HepG2 (cell line): ENCODE data around the gene ZNF446. TPM values are rescaled to one million over a fixed set of nuclear protein-coding genes. Genes with fewer than 3 reads are reported as not detected.

Source experiments
- ADNP ChIP-seq: sonication (generic); formaldehyde crosslinking; IDR thresholded peaks from 2 replicates; pipeline ENCODE4 v1.4.0; 2020; ENCODE audit warnings: missing genetic modification reagents
- ATAD3A ChIP-seq: sonication (generic); formaldehyde crosslinking; IDR thresholded peaks from 2 replicates; pipeline ENCODE4 v1.4.0; 2020; ENCODE audit warnings: missing genetic modification reagents
- ATRX ChIP-seq: sonication (generic); formaldehyde crosslinking; IDR thresholded peaks from 2 replicates; pipeline ENCODE4 v1.4.0; 2020; ENCODE audit warnings: missing genetic modification reagents, borderline replicate concordance
- CHD2 ChIP-seq: IDR thresholded peaks from 2 replicates; pipeline ENCODE4 v1.6.1; 2011; ENCODE audit warnings: low read depth, low read length, improper control_type of control experiment
- ISX ChIP-seq: sonication (generic); formaldehyde crosslinking; conservative IDR thresholded peaks from 2 replicates; pipeline ENCODE4 v1.5.0; 2020; ENCODE audit warnings: missing genetic modification reagents
- MBNL3 ChIP-seq: fragments of 250-450 bp; sonication (Bioruptor Pico); conservative IDR thresholded peaks from 2 replicates; pipeline ENCODE4 v1.8.0; 2022; ENCODE audit warnings: mild to moderate bottlenecking, inconsistent platforms
- MTERF4 ChIP-seq: sonication (generic); formaldehyde crosslinking; IDR thresholded peaks from 2 replicates; pipeline ENCODE4 v1.8.0; 2023; ENCODE audit warnings: mild to moderate bottlenecking, missing genetic modification reagents
- MTF2 ChIP-seq: sonication (generic); formaldehyde crosslinking; IDR thresholded peaks from 2 replicates; pipeline ENCODE4 v1.5.0; 2020; ENCODE audit warnings: missing genetic modification reagents, borderline replicate concordance
- TAF15 ChIP-seq: fragments of 200-400 bp; formaldehyde crosslinking; IDR thresholded peaks from one replicate; pipeline ENCODE4 v1.6.1; 2018; ENCODE audit warnings: mild to moderate bottlenecking, low read depth, low read length; ENCODE audit not compliant: poor library complexity, severe bottlenecking
- TCF7L2 ChIP-seq: IDR thresholded peaks from 2 replicates; pipeline ENCODE4 v1.6.1; 2011; ENCODE audit warnings: mild to moderate bottlenecking, low read depth, low read length, moderate library complexity
- ZBTB26 ChIP-seq: IDR thresholded peaks from 2 replicates; pipeline ENCODE4 v1.6.1; 2016; ENCODE audit warnings: missing compliant biosample characterization, missing genetic modification reagents, borderline replicate concordance
- ZBTB8A ChIP-seq: sonication (generic); formaldehyde crosslinking; IDR thresholded peaks from 2 replicates; pipeline ENCODE4 v1.4.0; 2020; ENCODE audit warnings: mild to moderate bottlenecking, low read depth, missing genetic modification reagents, borderline replicate concordance
- ZKSCAN5 ChIP-seq: sonication (generic); formaldehyde crosslinking; IDR thresholded peaks from 2 replicates; pipeline ENCODE4 v1.5.1; 2020; ENCODE audit warnings: mild to moderate bottlenecking, missing genetic modification reagents
- ZMYM3 ChIP-seq: sonication (generic); formaldehyde crosslinking; IDR thresholded peaks from 2 replicates; pipeline ENCODE4 v1.5.1; 2020; ENCODE audit warnings: mild to moderate bottlenecking, missing genetic modification reagents
- ZNF143 ChIP-seq: sonication (generic); formaldehyde crosslinking; IDR thresholded peaks from 2 replicates; pipeline ENCODE4 v1.4.0; 2020; ENCODE audit warnings: missing genetic modification reagents
- ZNF558 ChIP-seq: sonication (generic); formaldehyde crosslinking; IDR thresholded peaks from 2 replicates; pipeline ENCODE4 v1.9.0; 2022; ENCODE audit warnings: mild to moderate bottlenecking, missing genetic modification reagents, borderline replicate concordance
- ZNF574 ChIP-seq: sonication (generic); formaldehyde crosslinking; IDR thresholded peaks from 2 replicates; pipeline ENCODE4 v1.4.0; 2020; ENCODE audit warnings: missing genetic modification reagents
- ZNF670 ChIP-seq: sonication (generic); formaldehyde crosslinking; IDR thresholded peaks from 2 replicates; pipeline ENCODE4 v1.8.0; 2022; ENCODE audit warnings: mild to moderate bottlenecking, missing genetic modification reagents, borderline replicate concordance
- ZSCAN5A ChIP-seq: sonication (generic); formaldehyde crosslinking; IDR thresholded peaks from 2 replicates; pipeline ENCODE4 v1.8.0; 2022; ENCODE audit warnings: mild to moderate bottlenecking, missing genetic modification reagents, borderline replicate concordance
- polyA plus RNA-seq, 8 experiments: library from polyadenylated mRNA; depleted of rRNA in 3 of 8; stranded (reverse) in 7 of 8; unstranded in 1 of 8; fragments of >200 nt; fragmentation: Illumina TruSeq in 4 of 8; extraction: Trizol in 4 of 8; gene quantifications; 2 replicates each; pipeline versions ENCODE4 v1.2.1 to v1.2.3, GENCODE V29; 2011 to 2016; ENCODE audit warnings: low read depth in 4 of 8, missing spikeins in 1 of 8, mixed read lengths in 1 of 8; ENCODE audit not compliant: insufficient read depth in 1 of 8
- total RNA-seq, 5 experiments: library from RNA; depleted of rRNA; stranded (reverse); fragments of >200 nt; fragmentation: Illumina TruSeq; extraction: Trizol; gene quantifications; 2 replicates each; pipeline ENCODE4 v1.2.3, GENCODE V29; 2016; ENCODE audit warnings: low read depth in 1 of 5
- TF ChIP-seq, protein P1 (sequence below): sonication (generic); formaldehyde crosslinking; IDR thresholded peaks from 2 replicates; pipeline ENCODE4 v1.5.1; 2020; ENCODE audit warnings: missing genetic modification reagents, mild to moderate bottlenecking, borderline replicate concordance

The ZNF446 gene
- total and polyA plus RNA-seq, 2 of the 13 experiments (the other 11 are each of a cell fraction or from before 2014, with no cell fraction given), result 3.0 to 3.6 TPM

GRCh38 chr19:58466760-58467589 lies 9.2 kb upstream of the ZNF446 start, which contains the start of gene ZNF324 (continued):
- TF ChIP-seq ZSCAN5A (CRISPR knock-in tag) (no peak), ZNF558 (CRISPR knock-in tag) (no peak), MBNL3 (CRISPR knock-in tag) (no peak), MTF2 (CRISPR knock-in tag) (no peak), ATAD3A (CRISPR knock-in tag) (no peak), ZMYM3 (CRISPR knock-in tag) (no peak), ZNF670 (no peak), CHD2 (no peak), MTERF4 (CRISPR knock-in tag) (no peak), ZBTB8A (CRISPR knock-in tag) (no peak), ZNF143 (CRISPR knock-in tag) (peak; percentile 94), ADNP (CRISPR knock-in tag) (no peak), TCF7L2 (no peak), ZNF574 (CRISPR knock-in tag) (peak; percentile 81), ISX (CRISPR knock-in tag) (no peak), ZKSCAN5 (no peak), ZBTB26 (CRISPR knock-in tag) (no peak; the same call in 1 of the 2 replicates), ATRX (CRISPR knock-in tag) (no peak), TAF15 (peak; percentile 56)
- TF ChIP-seq, protein P1, sequence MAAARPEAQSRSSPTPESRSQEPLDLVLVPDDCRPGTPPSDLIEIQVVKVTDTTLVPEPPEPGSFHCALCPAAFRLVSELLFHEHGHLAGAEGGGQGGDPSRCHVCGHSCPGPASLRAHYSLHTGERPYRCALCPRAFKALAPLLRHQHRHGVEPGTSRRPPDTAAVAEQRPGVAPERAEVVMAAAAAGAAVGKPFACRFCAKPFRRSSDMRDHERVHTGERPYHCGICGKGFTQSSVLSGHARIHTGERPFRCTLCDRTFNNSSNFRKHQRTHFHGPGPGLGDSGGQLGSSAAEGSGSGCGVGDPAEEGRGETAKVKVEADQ (CRISPR knock-in tag), result no peak
